ENCODE results near the gene MSANTD1. TPM values are rescaled to one million over a fixed set of nuclear protein-coding genes. Genes with fewer than 3 reads are reported as not detected.
"Not testable (repeated sequence)": the region's sequence is repeated elsewhere in the genome, so short reads cannot be mapped to it uniquely, and the experiment has no call there.

The MSANTD1 gene
- total RNA-seq, 1 donor from 2014 or later: 1.2 TPM

DNA sequence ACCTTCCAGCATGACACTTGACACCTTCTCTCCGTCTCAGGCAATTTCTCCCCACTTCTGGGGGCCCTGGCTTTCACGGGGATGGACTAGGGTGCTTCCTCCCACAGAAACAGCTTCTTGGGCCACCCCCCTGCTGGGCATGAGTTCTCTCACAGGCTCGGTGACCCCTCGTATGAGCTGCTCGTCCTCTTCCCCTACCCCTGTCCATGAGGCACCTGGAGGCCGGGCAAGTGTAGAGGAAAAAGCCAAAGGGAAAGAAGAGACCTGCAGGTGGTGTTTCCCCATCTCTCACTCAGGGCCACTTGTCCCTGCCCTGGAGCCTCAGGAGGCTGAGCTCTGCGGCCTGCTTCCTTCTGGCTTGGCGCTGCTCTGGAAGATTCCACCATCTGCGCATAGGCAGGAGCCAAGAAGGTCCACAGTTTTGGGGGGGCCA, 41.9 kb downstream of the MSANTD1 start:
- DNase-seq (ENCODE audit: low spot score): no peak

DNA sequence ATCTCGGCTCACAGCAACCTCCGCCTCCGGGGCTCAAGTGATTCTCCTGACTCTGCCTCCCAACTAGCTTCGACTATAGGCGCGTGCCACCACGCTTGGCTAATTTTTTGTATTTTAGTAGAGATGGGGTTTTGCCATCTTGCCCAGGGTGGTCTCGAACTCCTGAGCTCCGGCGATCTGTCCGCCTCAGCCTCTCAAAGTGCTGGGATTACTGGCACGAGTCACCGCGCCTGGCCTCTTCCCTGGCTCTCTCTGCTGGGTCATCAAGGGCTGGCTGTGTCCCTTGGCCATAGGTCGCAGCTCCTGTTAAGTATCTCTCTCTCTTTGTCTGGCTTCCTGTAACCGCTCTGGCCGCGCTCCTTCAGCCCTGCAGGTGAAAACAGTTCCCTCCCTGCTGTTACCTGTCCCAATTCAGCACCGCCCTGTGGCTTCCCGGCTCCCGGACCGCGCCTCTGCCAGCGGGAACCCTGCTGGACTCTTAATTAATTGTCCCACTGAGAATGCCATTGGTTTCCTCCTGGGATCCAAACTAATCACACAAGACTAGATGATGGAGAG, 42.5 kb downstream of the MSANTD1 start:
- peak; percentile 31 for DNase-seq (ENCODE audit: low spot score)

DNA sequence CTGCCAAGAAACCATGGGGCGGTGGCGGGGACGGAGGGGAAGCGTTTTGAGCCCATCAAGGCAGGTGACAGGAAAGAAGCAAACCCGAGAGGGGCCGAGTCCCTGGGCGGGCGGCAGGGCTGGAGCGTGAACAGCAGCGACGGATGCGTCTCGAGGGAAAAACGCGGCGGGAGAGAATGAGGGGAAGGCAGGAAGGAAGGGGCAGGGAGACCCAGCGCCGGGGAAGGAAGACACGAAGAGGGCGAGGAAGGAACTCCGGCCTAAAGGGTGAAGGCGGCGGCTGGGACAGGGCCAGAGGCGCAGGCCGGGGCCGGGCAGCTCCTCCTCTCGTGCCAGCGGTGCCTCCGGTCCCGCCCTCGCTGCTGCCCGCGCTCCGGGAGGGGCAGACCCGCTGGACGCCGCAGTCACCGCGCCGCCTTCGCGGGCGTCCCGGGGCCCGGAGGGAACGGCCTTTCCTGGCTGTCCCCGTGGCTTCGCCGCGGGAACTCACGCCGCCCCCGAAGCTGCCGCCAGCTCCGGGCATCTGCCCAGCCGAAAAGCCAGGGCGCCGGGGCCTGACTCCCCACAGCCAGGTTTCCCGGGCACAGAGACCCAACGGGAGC, 43.1 kb downstream of the MSANTD1 start:
- DNase-seq (ENCODE audit: low spot score): peak; percentile 56

DNA sequence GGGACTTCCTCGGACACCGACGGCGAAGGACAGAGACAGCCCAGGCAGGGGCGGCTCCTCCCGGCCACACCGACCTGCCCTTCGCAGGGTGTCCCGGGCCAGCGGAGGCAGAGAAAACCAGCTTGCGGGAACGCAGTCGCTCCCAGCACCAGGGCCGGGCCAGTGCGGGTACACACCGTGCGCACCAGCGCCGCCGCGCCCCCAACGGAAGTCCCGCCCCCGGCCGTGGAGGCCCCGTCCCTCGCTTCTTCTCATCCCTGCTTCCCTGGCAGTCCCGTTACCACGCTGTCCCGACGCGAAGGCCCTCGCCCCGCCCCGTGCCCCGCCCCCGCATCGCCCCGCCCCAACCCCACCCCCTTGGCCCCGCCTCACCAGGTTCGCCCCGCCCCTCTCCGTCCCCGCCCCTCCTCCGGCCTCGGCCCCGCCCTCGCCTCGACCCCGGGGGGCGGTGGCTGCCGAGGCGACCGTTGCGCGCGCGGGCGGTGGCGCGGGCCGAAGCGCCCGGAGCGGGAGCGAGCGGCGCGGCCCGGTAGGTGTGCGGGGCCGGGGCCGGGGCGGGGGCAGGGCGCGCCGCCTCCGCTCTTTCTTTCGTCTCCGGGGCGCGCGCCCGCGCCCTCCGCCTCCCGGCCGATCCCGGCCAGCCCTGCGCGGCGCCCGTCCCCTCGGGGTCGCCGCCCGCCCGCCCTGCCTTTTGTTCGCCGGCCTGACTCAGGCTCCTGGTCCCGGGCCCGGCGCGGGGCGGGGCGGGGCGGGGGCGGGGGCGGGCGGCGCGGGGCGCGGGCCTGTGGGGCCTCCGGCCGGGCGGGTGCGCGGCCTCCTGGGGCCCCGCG, 43.8 kb downstream of the MSANTD1 start, which contains the start of gene RGS12:
Gene RGS12 (plus strand): TSS at position 451 of the 830 bp plus-strand sequence. CDS start 23,150 bp downstream, outside the sequence.
- peak; percentile 95 for DNase-seq (ENCODE audit: low spot score)

DNA sequence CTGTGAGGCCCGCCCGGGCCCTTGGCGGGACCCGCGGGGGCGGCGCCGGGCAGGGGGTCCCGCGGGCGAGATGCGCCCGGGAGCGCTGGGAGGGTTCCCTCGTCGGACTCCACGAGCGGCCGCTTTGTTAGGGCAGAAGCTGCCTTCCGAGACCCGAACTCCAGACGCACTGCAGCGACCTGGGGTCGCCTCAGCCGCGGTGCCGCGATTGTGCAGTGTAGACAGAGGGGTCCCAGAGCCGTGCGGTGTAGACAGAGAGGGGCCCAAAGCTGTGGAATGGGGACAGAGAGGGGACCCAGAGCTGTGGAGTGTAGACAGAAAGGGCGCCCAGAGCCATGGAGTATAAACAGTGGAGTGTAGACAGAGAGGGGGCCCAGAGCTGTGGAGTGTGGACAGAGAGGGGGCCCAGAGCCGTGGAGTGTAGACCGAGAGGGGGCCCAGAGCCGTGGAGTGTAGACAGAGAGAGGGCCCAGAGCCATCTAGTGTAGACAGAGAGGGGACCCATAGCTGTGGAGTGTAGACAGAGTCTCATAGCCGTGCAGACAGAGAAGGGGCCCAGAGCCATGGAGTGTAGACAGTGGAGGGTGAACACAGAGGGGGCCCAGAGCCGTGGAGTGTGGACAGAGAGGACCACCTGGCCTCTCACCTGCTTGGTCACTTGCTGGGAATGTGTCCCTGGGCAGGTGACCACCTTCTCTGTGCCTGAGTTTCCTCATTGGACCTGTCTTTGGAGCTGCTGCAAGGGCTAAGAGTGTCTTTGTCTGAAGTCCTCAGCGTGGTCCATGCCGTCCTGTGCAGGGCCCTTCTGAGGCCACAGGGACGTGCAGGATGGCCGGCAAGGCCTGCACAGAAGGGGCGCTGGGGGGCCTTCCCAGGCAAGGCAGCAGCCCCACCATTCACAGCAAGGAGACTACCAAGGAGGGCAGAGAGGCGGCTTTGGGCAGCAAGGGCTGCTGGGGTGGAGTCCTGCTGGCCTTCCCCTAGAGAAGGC, 44.7 kb downstream of the MSANTD1 start:
- DNase-seq (ENCODE audit: low spot score): no peak

DNA sequence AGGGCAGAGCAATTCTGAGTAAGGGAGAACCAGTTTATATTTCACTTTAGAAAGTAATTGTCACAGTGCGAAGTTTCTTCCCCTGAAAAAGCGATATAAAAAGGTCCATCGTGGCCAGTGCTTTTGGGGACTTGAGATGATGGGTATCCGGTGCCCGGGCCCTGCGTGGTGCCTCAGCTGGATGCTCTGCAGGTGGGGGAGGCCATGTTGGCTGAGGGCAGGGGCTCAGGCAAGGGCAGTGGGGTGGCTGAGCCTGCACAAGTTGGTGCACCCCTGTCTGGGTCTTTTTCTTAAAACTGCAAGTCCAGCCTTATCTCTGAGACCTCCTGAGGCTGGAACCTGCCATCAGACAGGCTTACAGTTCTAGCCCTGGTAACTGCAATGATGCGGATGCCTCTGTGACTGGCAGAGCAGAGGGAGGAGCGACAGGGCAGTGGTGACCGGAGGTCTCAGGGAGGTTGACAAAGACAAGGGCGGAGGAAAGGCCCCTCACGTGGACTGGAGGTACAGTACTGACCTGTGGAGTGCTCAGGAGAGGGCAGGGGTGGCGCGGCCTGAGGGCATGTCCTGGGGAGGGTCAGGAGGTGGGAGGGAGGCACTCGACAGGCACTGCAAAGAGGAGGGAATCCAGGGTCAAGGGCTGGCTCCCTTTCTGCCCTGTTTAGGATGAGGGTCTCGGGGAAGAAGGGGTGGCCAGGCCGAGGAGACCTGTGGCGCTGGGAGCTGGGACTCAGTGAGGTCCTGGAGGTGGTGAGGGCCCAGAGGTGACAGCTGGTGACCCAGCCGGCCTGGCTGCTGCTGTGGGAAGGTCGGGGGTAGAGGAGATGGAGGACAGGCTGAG, 45.7 kb downstream of the MSANTD1 start:
- DNase-seq (ENCODE audit: low spot score): no peak

DNA sequence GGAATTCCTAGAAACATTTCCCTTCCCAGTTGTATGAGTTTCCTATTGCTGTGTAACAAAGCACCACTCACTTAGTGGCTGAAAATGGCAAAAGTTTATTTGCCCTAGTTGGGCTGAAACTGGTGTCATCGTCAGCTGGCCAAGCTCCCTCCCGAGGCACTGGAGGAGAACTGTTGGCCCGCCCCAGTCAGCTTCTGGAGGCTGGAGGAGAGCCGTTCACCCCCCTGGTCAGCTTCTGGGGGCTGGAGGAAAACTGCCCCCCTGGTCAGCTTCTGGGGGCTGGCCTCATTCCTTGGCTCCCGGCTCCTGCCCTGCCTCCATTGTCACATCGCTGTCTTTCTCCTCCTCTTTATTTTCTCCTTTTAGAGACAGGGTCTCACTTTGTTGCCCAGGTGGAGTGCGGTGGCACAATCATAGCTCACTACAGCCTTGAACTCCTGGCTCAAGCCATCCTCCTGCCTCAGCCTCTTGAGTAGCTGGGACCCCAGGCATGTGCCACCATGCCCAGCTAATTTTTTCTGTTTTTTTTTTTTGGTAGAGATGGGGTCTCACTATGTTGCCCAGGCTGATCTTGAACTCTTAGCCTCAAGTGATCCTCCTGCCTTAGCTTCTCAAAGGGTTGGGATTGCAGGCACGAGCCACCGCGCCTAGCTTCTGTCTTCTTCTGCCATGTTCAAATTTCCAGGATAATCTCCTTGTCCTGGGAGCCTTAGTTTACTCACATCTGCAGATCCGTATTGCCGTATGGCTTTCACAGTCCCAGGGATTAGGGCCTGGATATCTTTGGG, 47.1 kb downstream of the MSANTD1 start:
- no peak for DNase-seq (ENCODE audit: low spot score)

DNA sequence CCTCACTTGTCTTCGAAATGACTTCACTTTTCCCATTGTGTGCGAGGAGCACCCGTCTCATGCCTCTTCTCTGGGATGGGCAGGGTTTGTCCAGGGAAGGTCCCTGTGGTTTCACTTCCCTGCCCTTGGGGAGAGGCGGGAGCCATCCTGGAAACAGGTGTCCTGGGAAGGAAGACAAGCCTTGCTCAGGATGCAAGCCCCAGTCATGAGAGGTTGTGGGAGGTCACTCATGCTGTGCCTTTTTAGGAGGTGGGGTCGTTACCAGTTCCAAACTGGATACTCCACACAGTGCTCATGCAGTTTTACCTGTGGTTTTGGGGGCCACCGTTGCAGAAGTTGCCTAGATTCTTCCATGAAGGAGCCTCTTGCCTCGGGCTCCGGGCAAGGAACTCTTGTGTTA, 47.7 kb downstream of the MSANTD1 start:
- DNase-seq (ENCODE audit: low spot score): no peak

DNA sequence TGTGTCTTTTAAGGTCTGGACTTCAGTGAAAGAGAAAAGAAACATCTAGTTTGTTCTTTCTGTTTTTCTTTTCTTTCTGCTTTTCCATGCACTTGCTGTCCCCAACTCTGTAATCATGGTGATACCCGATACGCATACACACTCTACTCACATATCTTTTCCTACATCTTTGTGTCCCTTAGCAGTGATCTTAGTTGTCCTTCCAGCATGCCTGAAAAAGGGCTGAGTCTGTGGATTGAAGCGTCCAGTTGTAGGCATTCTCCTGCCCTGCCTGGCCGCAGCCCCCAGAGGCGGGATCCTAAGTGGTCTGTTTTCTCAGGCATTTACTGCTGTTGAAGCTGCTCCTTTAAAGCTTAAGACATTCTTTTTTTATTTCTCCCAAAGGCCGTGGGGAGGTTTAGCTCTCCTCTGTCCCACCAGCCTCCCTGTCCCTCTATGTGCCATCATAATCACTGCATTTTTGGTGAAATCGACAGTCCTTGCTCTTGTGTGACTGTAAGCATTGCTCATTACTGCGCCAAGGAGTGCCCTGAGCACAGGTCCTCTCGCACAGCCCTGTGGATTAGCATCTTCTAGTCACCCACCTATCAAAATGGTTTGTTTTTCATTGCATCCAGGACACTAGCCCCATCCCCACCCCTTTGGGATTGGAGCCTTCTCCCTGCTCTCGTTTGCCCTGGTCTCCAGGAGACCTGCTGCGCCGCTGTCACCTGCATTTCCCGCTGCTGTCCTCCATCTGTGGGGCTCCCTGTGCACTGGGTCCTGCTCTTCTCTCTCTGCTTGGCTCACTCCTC, 48.3 kb downstream of the MSANTD1 start:
- no peak for DNase-seq (ENCODE audit: low spot score)

DNA sequence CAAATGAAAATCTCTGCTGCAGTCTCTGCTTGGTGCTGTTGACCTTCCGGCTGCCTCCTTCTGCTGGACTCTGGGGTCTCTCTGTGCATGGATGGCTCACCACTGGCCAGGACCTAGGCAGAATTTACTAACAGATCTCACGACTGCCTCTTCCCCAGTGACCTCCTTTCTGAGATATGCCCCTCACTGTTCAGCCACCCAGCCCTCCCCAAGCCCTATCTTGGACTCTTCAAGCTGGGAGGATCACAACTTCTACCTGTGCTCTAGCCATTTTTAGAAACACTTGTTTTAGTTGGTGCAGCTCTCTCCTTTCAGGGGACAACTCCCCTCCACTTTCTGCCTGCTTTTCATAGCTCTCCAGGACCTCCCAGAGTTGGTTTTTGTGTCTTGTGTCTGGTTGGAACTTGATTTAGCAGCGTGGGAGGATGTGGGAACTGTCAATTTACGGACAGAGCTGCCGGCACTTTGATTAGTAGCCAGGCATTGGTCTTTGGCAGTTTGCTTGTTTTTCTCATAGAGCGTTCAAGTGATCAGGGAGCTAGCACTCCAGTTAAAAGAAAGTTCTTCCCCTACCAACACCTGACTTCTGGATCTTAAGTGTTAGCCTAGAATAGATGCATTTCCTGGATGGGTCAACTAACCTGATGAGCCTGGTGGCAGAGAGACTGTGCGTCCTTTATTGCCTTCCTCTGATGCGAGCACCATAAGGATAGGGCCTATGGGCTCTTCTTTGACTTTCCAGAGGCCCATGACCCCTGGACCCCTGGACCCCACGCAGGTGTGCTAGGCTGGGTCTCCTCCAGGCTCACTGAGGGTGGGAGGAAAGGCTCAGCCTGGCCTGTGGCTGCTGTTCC, 50.4 kb downstream of the MSANTD1 start:
- DNase-seq (ENCODE audit: low spot score): no peak

DNA sequence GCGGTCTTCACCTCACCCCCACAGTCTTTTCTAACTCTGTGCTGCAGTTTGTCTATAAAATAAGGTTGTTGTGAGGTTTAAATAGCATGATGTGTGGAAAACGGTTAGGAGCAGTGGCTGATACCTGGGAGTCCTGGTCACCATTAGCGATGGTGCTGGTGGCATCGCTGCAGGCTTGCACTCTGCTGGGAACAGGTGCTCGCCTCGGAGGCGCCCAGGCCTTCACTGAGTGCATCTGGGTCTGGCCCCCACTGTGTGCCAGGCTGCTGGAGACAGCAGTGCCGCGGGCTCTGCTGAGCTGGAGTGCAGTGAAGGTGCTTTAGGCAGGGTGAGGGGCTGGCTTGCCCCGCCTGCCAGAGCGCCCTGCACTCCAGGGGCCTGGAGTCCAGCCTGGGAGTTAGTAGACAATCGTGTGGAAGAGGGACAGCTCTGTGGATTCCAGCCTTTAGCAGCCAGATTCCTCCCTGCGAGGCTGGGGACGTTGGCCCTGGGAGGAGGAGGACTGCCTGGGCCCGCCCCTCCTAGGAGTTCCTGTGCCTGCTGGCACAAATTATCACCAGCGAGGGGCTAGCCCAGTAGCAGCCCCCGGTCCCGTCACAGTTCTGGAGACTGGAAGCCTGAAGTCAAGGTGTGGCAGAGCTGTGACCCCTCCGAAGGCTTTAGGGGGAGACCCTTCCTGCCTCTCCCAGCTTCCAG, 51.2 kb downstream of the MSANTD1 start:
- DNase-seq (ENCODE audit: low spot score): no peak

DNA sequence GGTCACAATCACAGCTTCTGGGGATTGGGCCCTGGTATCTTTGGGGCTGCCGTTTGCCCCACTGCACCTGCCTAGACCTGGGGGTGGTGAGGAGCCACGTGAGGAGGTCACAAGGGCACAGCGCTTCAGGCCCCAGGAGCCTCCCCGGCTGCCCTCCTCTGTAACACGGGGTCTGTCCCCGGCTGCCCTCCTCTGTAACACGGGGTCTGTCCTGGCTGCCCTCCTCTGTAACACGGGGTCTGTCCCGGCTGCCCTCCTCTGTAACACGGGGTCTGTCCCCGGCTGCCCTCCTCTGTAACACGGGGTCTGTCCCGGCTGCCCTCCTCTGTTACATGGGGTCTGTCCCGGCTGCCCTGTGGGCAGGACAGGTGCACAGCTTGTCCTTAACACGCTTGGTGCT, 51.9 kb downstream of the MSANTD1 start:
- not testable (repeated sequence) for DNase-seq (ENCODE audit: low spot score)

DNA sequence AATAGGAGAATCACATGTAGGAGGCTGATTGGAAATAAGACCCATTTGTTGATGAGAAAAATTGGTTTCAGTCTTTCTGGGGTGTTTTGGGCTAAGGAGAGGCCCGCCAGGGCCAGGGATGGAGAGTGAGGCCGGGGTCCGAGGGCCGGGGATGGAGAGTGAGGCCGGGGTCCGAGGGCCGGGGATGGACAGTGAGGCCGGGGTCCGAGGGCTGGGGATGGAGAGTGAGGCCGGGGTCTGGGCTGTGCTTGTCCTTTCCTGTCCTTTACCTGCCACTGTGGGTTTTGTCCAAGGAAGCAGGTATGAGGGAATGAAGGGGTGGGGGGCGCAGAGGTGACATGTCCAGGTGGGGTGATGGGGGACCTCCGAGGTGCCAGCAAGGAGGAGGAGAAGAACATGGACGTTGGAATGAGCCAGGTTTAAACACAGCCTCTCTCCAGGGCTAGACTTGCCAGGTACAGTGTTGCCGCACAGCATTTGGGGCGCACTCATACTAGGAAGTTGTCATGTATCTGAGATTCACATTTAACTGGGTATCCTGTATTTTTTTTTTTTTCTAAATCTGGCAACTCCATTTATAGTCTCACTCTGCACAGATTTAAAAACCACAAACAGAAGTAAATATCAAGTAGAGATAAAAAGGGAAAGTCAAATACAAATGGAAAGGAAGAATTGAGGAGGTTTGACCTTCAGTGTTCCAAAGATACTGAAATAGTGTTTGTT, 52.7 kb downstream of the MSANTD1 start:
- no peak for DNase-seq (ENCODE audit: low spot score)

DNA sequence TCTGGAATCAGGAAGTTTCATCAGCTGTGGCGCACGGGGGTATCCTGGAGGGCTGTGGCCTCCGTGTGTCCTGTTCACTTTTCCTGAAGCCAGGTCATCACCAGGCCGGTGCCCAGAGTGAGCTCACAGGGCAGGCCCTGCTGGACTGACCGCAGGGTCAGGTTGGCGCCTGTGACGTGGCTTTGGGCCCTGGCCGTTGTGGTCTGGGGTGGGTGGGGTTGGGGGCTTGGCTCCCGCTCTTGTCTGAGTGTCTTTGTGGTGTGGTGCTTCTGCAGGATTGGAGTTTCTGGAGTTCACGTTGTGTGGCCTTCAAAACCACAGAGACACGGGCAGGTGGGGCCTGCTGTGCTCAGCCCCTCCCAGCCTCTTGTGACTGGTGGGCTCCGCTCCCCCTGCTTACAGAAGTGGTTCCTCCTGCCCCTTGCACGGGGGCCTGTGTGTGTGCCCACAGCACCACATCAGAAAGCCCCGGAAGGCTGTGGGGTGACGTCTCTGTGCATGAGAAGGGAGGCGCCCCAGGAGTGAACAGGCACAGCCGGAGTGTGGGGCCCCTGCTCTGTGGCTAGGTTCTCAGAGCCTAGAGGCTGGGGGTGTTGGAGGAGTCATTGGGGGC, 53.3 kb downstream of the MSANTD1 start:
- DNase-seq (ENCODE audit: low spot score): no peak

DNA sequence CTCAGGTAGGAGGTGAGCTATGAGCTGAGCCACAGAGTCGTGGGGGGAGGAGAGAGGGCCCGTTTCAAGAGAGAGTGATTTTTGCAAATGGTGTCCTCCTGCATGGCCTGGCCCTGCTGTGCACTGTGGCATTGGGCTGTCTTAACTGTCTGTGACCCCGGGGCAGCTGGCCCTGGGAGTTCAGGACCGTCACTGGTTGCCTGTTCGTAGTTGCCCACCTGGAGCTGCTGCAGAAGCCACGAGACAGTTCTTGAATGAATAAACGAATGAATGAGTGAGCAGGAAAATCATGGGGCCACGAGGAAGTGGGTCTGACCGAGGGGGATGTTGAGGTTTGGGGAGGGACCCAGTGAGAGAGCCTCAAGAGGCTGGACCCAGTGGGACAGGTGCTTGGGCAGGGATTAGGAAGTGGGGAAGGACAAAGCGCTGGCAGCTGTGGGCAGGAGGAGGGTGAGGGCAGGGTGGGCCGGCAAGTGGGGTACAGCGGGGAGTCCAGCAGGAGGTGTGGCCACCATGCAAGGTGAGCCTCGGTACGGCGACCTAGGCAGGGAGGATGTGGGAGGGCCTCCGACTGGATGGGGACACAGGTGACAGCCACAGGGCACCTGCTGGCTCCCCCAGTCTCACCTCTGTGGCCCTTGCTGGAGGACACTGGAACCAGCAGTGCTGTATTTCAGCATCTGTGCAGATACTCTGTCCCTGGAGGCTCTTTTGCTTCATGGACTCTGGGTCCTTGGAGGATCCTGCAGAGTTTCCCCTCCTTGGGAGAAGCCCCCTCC, 54.0 kb downstream of the MSANTD1 start:
- DNase-seq (ENCODE audit: low spot score): no peak

DNA sequence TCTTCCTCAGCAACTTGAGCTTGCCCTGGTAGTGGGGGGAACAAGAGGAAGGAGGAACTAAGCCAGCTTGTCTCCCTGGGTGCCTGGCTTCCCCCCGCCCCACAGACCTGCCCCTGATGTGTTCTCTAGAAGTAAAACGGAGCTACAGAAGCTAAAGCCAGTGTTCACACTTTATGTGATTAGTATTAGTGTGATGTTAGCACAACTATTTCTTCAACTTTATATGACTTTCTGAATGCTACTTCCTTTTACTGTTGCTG, 54.5 kb downstream of the MSANTD1 start:
- DNase-seq (ENCODE audit: low spot score): no peak

Data from mucosa of gallbladder (tissue), 1 donor.